Psoas muscle (tissue), 8 donors: Measurements from ENCODE around the gene AFF3. TPM values are rescaled to one million over a fixed set of nuclear protein-coding genes. Genes with fewer than 3 reads are reported as not detected.

Experiments
- ATAC-seq, 4 donors: fragments of 200-7000 bp; cut with Tn5 transposase; one replicate each; pipeline ENCODE4 v1.9.1; 2020; ENCODE audit warnings: moderate library complexity in 3 of 4, mild to moderate bottlenecking in 2 of 4
- DNase-seq, 2 donors: peaks; one replicate each; pipeline ENCODE4 v3.0.0-alpha.2; 2020
- H3K27ac ChIP-seq: fragments of 200-600 bp; one replicate; pipeline ENCODE4 v1.8.0; 2022
- H3K27me3 ChIP-seq, 3 donors: fragments of 200-600 bp in 1 of 3; one replicate each; pipeline versions ENCODE4 v1.6.1 to v1.8.0; 2013 to 2022; ENCODE audit warnings: low read length in 2 of 3, mild to moderate bottlenecking in 2 of 3, moderate library complexity in 1 of 3; ENCODE audit not compliant: insufficient read depth in 3 of 3
- H3K36me3 ChIP-seq, 2 donors: fragments of 200-600 bp in 1 of 2; one replicate each; pipeline versions ENCODE4 v1.6.1 to v1.8.0; 2013 to 2022; ENCODE audit warnings: low read depth in 1 of 2, mild to moderate bottlenecking in 1 of 2, moderate library complexity in 1 of 2; ENCODE audit not compliant: insufficient read depth in 1 of 2
- H3K4me1 ChIP-seq: fragments of 200-600 bp; one replicate; pipeline ENCODE4 v1.8.0; 2022
- H3K4me3 ChIP-seq: fragments of 200-600 bp; one replicate; pipeline ENCODE4 v1.8.0; 2022; ENCODE audit warnings: mild to moderate bottlenecking
- H3K9me3 ChIP-seq: fragments of 200-600 bp; one replicate; pipeline ENCODE4 v1.8.0; 2022
- CTCF ChIP-seq: fragments of 200-600 bp; IDR thresholded peaks from one replicate; pipeline ENCODE4 v1.8.0; 2022; ENCODE audit warnings: antibody characterized with exemption
- WGBS, 3 donors: extraction: QIAGEN DNeasy Blood & Tissue Kit; methylation state at CpG; one replicate each; pipeline versions ENCODE4 v1.1.6 to v1.1.7; 2013; 5-methylcytosine and 5-hydroxymethylcytosine counted together
- intact Hi-C, 2 donors: fragments of 100-400 bp; cut with DNase I; formaldehyde crosslinking; loops; one replicate each; pipeline versions ENCODE4 v1.11.0 to v1.14.2; 2022
- long read RNA-seq, 2 donors: library from polyadenylated mRNA; unstranded; transcript quantifications; one replicate each; pipeline ENCODE4 v2.0.0, GENCODE V29; 2021
- polyA plus RNA-seq, 3 donors: library from polyadenylated mRNA; stranded (reverse); fragments of 200-250 nt; gene quantifications; one replicate each; pipeline ENCODE4 v1.2.3, GENCODE V29; 2013
- total RNA-seq, 4 donors: library from RNA; stranded (reverse); fragmentation: NEBNext Ultra II Directional in 2 of 4; extraction: Animal tissue kit (Norgen Biotek cat#: 25700) in 2 of 4; gene quantifications; one replicate each; pipeline versions ENCODE4 v1.2.1 to v1.2.4, GENCODE V29; 2021 to 2023
- donor health status: healthy with polysubstance abuse.
- donor health status: DM: no; HTN: no; CAD: no; lungs with moderate emphysema.
- donor health status: Bipolar disorder and iron deficiency.
- donor health status: healthy.
- donor health status: DM: yes; HTN: yes; CAD: no.
- donor health status: DM: no; HTN: no; CAD: no.
- donor health status: DM: no; HTN: no; CAD: no.
- donor health status: DM: yes; HTN: yes; CAD: no.

AFF3 gene
- 1 to 10 TPM in 1 of 4 donors, under 1 TPM in 3; 0.44 to 2.9 (median 0.61) TPM for total RNA-seq
- polyA plus RNA-seq = under 1 TPM; 0.08 to 0.17 (median 0.10) TPM
- long read RNA-seq, donor 1 = 0 reads
- long read RNA-seq, donor 2, partial matches to known transcripts = 1 of 1 reads
- long read RNA-seq, donor 2, other reads (novel, unspliced or antisense) = 0 of 1 reads

DNA sequence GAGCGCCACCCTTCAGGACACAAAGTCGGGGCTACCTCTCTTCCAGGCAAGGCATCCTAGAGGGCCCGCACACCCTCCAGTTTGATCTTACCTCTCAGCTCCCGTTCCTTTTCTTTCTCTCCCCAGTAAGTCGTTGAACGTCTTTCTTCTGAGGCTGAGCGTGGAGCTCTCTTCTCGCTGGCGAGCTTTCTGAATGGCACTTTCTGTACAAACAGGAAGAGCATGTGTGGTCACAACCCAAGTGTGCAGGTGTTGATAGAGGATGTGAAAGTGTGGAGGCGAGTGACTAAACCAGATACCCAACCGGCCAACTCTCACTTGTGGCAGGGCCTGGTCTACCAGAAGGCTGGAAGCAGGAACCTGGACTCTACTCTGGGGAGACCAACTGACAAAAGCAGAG is at the start of gene AFF3:
AFF3 (minus strand) TSS at position 198 of the 400 bp plus-strand sequence. CDS start 38,136 bp downstream, outside the sequence.
- H3K27me3 ChIP-seq = peaks cover 0 to 2% (median 0%) of the 10 kb centered on the region in 3 donors
- H3K36me3 ChIP-seq = no peaks in the 10 kb centered on the region
- no peak for DNase-seq
- no peak within 1 kb of the TSS for H3K27ac ChIP-seq
- H3K4me3 ChIP-seq = no peak within 1 kb of the TSS
- no peak for TF ChIP-seq CTCF
- intact Hi-C loops = no loop called here
- no peak for ATAC-seq
- H3K9me3 ChIP-seq = no peaks in the 10 kb centered on the region
- whole genome bisulfite sequencing, 3 donors = 88 to 91% (median 90%) methylated on average over 11 of the region's 11 CpGs
- H3K4me1 ChIP-seq = no peaks in the 10 kb centered on the region

GRCh38 chr2:100189387-100189786 is 47.0 kb upstream of the AFF3 start:
- no peaks in the 10 kb centered on the region for H3K27me3 ChIP-seq
- TF ChIP-seq CTCF = no peak
- H3K4me3 ChIP-seq = no peak overlapping the region
- no peaks in the 10 kb centered on the region for H3K36me3 ChIP-seq
- no peak for DNase-seq
- intact Hi-C loops = no loop called here
- 72 to 79% (median 72%) methylated on average over 6 of the region's 6 CpGs for WGBS, 3 donors
- no peak for ATAC-seq
- H3K9me3 ChIP-seq = no peaks in the 10 kb centered on the region
- peaks cover 7% of the 10 kb centered on the region for H3K4me1 ChIP-seq
- H3K27ac ChIP-seq = no peak overlapping the region

DNA sequence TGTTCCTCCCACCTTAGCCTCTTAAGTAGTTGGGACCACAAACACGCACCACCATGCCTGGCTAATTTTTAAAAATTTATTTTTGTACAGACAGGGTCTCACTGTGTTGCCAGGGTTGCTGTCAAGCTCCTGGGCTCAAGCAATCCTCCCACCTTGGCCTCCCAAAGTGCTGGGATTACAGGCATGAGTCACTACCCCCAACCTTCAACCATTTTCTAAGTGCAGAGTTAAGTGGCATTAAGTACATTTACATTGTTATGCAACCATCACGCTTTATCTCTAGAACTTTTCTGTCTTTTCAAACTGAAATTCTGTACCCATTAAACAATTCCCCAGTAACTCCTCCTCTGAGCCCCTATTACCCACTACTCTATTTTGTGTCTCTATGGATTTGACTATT is 45.9 kb upstream of the AFF3 start:
- no peak overlapping the region for H3K27ac ChIP-seq
- intact Hi-C loops = no loop called here
- TF ChIP-seq CTCF = no peak
- H3K4me1 ChIP-seq = peaks cover 6% of the 10 kb centered on the region
- H3K27me3 ChIP-seq = no peaks in the 10 kb centered on the region
- no peak overlapping the region for H3K4me3 ChIP-seq
- whole genome bisulfite sequencing, 3 donors = 95 to 97% (median 96%) methylated on average over 2 of the region's 2 CpGs
- DNase-seq (no peak), ATAC-seq (no peak)
- H3K36me3 ChIP-seq = no peaks in the 10 kb centered on the region
- H3K9me3 ChIP-seq = no peaks in the 10 kb centered on the region

DNA sequence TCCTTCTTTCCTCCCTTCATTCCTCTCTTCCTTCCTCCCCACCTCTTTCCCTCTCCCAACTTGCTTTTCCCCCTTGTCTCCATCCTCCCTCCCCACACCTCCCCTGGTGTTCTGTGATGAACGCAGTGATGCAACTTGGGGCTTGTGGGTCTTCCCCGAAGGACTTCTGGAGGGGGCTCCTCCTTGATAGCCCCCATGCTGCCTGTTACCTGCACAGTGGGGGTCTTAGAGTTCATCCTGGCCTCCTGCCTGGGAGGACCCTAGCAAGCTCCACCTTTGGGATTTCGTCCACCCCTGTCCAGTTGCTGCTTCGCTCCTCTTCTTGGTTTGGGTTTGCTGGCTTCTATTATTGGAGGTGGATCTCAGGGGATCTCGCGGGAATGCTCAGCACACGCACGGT is 43.7 kb upstream of the AFF3 start:
- H3K36me3 ChIP-seq = no peaks in the 10 kb centered on the region
- ATAC-seq (no peak), DNase-seq (no peak)
- intact Hi-C loops = no loop called here
- no peaks in the 10 kb centered on the region for H3K4me1 ChIP-seq
- H3K4me3 ChIP-seq = no peak overlapping the region
- WGBS, 3 donors = 78 to 85% (median 80%) methylated on average over 8 of the region's 8 CpGs
- TF ChIP-seq CTCF = no peak
- no peaks in the 10 kb centered on the region for H3K27me3 ChIP-seq
- no peaks in the 10 kb centered on the region for H3K9me3 ChIP-seq
- H3K27ac ChIP-seq = no peak overlapping the region

DNA sequence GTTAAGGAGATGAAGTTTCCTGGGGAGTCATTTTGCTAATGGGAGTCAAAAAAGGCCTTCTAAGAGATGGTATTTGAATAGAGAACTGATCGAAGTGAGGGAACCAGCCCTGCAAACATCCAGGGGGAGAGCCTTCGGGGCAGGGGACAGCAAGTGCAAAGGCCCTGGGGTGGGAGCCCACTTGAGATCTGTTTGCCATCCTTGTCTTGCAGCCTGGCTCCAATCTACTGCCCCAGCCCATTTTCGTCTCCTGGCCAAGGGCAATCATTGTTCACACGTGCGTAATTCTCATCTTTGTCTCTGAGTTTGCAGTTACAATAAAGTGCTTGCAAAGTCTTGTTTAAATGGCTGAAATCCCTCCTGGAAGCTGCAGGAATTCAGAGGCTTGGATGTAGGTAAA is 43.1 kb upstream of the AFF3 start:
- Histone ChIP-seq H3K27ac (no peak overlapping the region), H3K36me3 (no peaks in the 10 kb centered on the region), H3K4me1 (no peaks in the 10 kb centered on the region), H3K27me3 (no peaks in the 10 kb centered on the region), H3K9me3 (no peaks in the 10 kb centered on the region), H3K4me3 (no peak overlapping the region)
- no peak for TF ChIP-seq CTCF
- intact Hi-C loops = no loop called here
- ATAC-seq = no peak
- no peak for DNase-seq
- WGBS, 3 donors = 83 to 92% (median 91%) methylated on average over 5 of the region's 5 CpGs
